HepG2 (cell line): ENCODE data around the gene MYBPC2. TPM values are rescaled to one million over a fixed set of nuclear protein-coding genes. Genes with fewer than 3 reads are reported as not detected.

ENCODE experiments used
- AHR ChIP-seq: IDR thresholded peaks from 2 replicates; pipeline ENCODE4 v1.6.1; 2018; ENCODE audit warnings: missing genetic modification reagents, missing compliant biosample characterization
- ATF7 ChIP-seq, 2 experiments: fragments of 450-650 bp in 1 of 2; sonication (generic) in 1 of 2; formaldehyde crosslinking in 1 of 2; IDR thresholded peaks; 2 replicates each; pipeline versions ENCODE4 v1.4.0 to v1.6.1; 2016 to 2020; ENCODE audit warnings: antibody characterized with exemption in 1 of 2, mild to moderate bottlenecking in 1 of 2, missing genetic modification reagents in 1 of 2
- CEBPG ChIP-seq: IDR thresholded peaks from 2 replicates; pipeline ENCODE4 v1.6.1; 2016
- GMEB1 ChIP-seq: sonication (generic); formaldehyde crosslinking; IDR thresholded peaks from 2 replicates; pipeline ENCODE4 v1.5.1; 2020; ENCODE audit warnings: missing genetic modification reagents, mild to moderate bottlenecking, borderline replicate concordance
- HNRNPK ChIP-seq: fragments of 200-400 bp; formaldehyde crosslinking; IDR thresholded peaks from 2 replicates; pipeline ENCODE4 v1.6.1; 2018; ENCODE audit warnings: low read length, low read depth, moderate library complexity, mild to moderate bottlenecking; ENCODE audit not compliant: poor library complexity, severe bottlenecking
- HOXA9 ChIP-seq: sonication (generic); formaldehyde crosslinking; IDR thresholded peaks from 2 replicates; pipeline ENCODE4 v1.8.1; 2022; ENCODE audit warnings: missing genetic modification reagents, mild to moderate bottlenecking, moderate library complexity, borderline replicate concordance
- IKZF5 ChIP-seq: IDR thresholded peaks from 2 replicates; pipeline ENCODE4 v1.6.1; 2018; ENCODE audit warnings: missing genetic modification reagents, mild to moderate bottlenecking, missing compliant biosample characterization
- JDP2 ChIP-seq: sonication (generic); formaldehyde crosslinking; IDR thresholded peaks from 2 replicates; pipeline ENCODE4 v1.8.1; 2022; ENCODE audit warnings: missing genetic modification reagents, borderline replicate concordance
- LBX2 ChIP-seq: sonication (generic); formaldehyde crosslinking; IDR thresholded peaks from 2 replicates; pipeline ENCODE4 v1.5.0; 2020; ENCODE audit warnings: missing genetic modification reagents, mild to moderate bottlenecking, borderline replicate concordance
- MAFK ChIP-seq, 2 experiments: IDR thresholded peaks in 1 of 2; conservative IDR thresholded peaks in 1 of 2; 2 replicates each; pipeline ENCODE4 v1.6.1; 2011; ENCODE audit warnings: improper control_type of control experiment in 2 of 2, low read length in 2 of 2
- MED1 ChIP-seq: sonication (generic); formaldehyde crosslinking; IDR thresholded peaks from 2 replicates; pipeline ENCODE4 v1.4.0; 2020; ENCODE audit warnings: missing genetic modification reagents
- NCOA5 ChIP-seq: sonication (generic); formaldehyde crosslinking; IDR thresholded peaks from 2 replicates; pipeline ENCODE4 v1.4.0; 2020; ENCODE audit warnings: missing genetic modification reagents
- PAX8 ChIP-seq: sonication (generic); formaldehyde crosslinking; IDR thresholded peaks from 2 replicates; pipeline ENCODE4 v1.8.0; 2022; ENCODE audit warnings: mild to moderate bottlenecking, missing genetic modification reagents, borderline replicate concordance
- PLSCR1 ChIP-seq: sonication (generic); formaldehyde crosslinking; IDR thresholded peaks from 2 replicates; pipeline ENCODE4 v1.5.0; 2020; ENCODE audit warnings: missing genetic modification reagents, mild to moderate bottlenecking, borderline replicate concordance
- RELA ChIP-seq: sonication (generic); formaldehyde crosslinking; IDR thresholded peaks from 2 replicates; pipeline ENCODE4 v1.4.0; 2020; ENCODE audit warnings: missing genetic modification reagents
- SIN3A ChIP-seq: IDR thresholded peaks from 2 replicates; pipeline ENCODE4 v1.6.1; 2011; ENCODE audit warnings: low read depth, mild to moderate bottlenecking, control low read depth, low read length, borderline replicate concordance
- SKIL ChIP-seq: sonication (generic); formaldehyde crosslinking; IDR thresholded peaks from 2 replicates; pipeline ENCODE4 v1.8.0; 2022; ENCODE audit warnings: missing genetic modification reagents, mild to moderate bottlenecking, moderate library complexity, borderline replicate concordance
- TEAD3 ChIP-seq: optimal IDR thresholded peaks from 2 replicates; pipeline ENCODE3; 2016; ENCODE audit warnings: borderline replicate concordance
- TRIM24 ChIP-seq: sonication (generic); formaldehyde crosslinking; IDR thresholded peaks from 2 replicates; pipeline ENCODE4 v1.8.0; 2022; ENCODE audit warnings: mild to moderate bottlenecking, missing genetic modification reagents
- ZFY ChIP-seq: sonication (generic); formaldehyde crosslinking; IDR thresholded peaks from 2 replicates; pipeline ENCODE4 v1.4.0; 2020; ENCODE audit warnings: missing genetic modification reagents
- ZFYVE20 ChIP-seq: sonication (generic); formaldehyde crosslinking; IDR thresholded peaks from 2 replicates; pipeline ENCODE4 v1.8.0; 2023; ENCODE audit warnings: low read depth, mild to moderate bottlenecking, moderate library complexity, missing genetic modification reagents, borderline replicate concordance
- ZNF263 ChIP-seq: sonication (generic); formaldehyde crosslinking; IDR thresholded peaks from 2 replicates; pipeline ENCODE4 v1.4.0; 2020; ENCODE audit warnings: missing genetic modification reagents
- ZNF691 ChIP-seq: sonication (generic); formaldehyde crosslinking; IDR thresholded peaks from 2 replicates; pipeline ENCODE4 v1.4.0; 2020; ENCODE audit warnings: missing genetic modification reagents, low read depth, mild to moderate bottlenecking, borderline replicate concordance
- polyA plus RNA-seq, 8 experiments: library from polyadenylated mRNA; depleted of rRNA in 3 of 8; stranded (reverse) in 7 of 8; unstranded in 1 of 8; fragments of >200 nt; fragmentation: Illumina TruSeq in 4 of 8; extraction: Trizol in 4 of 8; gene quantifications; 2 replicates each; pipeline versions ENCODE4 v1.2.1 to v1.2.3, GENCODE V29; 2011 to 2016; ENCODE audit warnings: low read depth in 4 of 8, missing spikeins in 1 of 8, mixed read lengths in 1 of 8; ENCODE audit not compliant: insufficient read depth in 1 of 8
- total RNA-seq, 5 experiments: library from RNA; depleted of rRNA; stranded (reverse); fragments of >200 nt; fragmentation: Illumina TruSeq; extraction: Trizol; gene quantifications; 2 replicates each; pipeline ENCODE4 v1.2.3, GENCODE V29; 2016; ENCODE audit warnings: low read depth in 1 of 5

MYBPC2 gene
- total and polyA plus RNA-seq, 2 of the 13 experiments (the other 11 are each of a cell fraction or from before 2014, with no cell fraction given): not detected

- TF ChIP-seq TRIM24 (CRISPR knock-in tag): no peak
- no peak for TF ChIP-seq MED1 (CRISPR knock-in tag)
- TF ChIP-seq ATF7 (IDR thresholded peaks at IDR 0.05): no peak
- TF ChIP-seq ATF7 (CRISPR knock-in tag; IDR thresholded peaks at IDR 0.05): no peak
- peak; percentile 39; the same call in 1 of the 2 replicates for TF ChIP-seq CEBPG (CRISPR knock-in tag)
- TF ChIP-seq HOXA9 (CRISPR knock-in tag): no peak
- TF ChIP-seq SIN3A: no peak
- no peak for TF ChIP-seq HNRNPK
- TF ChIP-seq MAFK (conservative IDR thresholded peaks at IDR 0.05 in 1 of 2, IDR thresholded peaks at IDR 0.05 in 1 of 2; ENCODE audit: low read length in 2 of 2): peak; percentile 29 to 32; a peak in 2 of 4 replicates
- no peak for TF ChIP-seq SKIL
- no peak for TF ChIP-seq AHR (CRISPR knock-in tag)
- TF ChIP-seq LBX2: no peak
- TF ChIP-seq GMEB1 (CRISPR knock-in tag): no peak
- TF ChIP-seq PAX8: no peak
- TF ChIP-seq RELA (CRISPR knock-in tag): no peak
- no peak for TF ChIP-seq PLSCR1 (CRISPR knock-in tag)
- no peak for TF ChIP-seq JDP2
- no peak for TF ChIP-seq NCOA5
- no peak for TF ChIP-seq ZFYVE20 (CRISPR knock-in tag)
- no peak for TF ChIP-seq ZFY (CRISPR knock-in tag)
- TF ChIP-seq TEAD3 (CRISPR knock-in tag): peak; percentile 99
- no peak for TF ChIP-seq ZNF691 (CRISPR knock-in tag)
- no peak for TF ChIP-seq ZNF263 (CRISPR knock-in tag)
- no peak for TF ChIP-seq IKZF5
Measured at GRCh38 chr19:50460161-50460765, 27.6 kb downstream of the MYBPC2 start (continued).
